Memory B cell (primary cell): ENCODE data around the gene SYNPO2L.
"Not testable (repeated sequence)": the region's sequence is repeated elsewhere in the genome, so short reads cannot be mapped to it uniquely, and the experiment has no call there.

ENCODE experiments used
- ATAC-seq: fragments of 150-1000 bp; cut with Tn5 transposase; 2 replicates; pipeline ENCODE4 v1.10.0; 2021; ENCODE audit warnings: low read depth, mild to moderate bottlenecking, moderate library complexity
- DNase-seq, 2 donors: peaks; one replicate each; pipeline ENCODE4 v3.0.0; 2022; ENCODE audit warnings: low spot score in 2 of 2
- H3K27ac Mint-ChIP-seq: one replicate; pipeline ENCODE4 v1.8.0; 2022; ENCODE audit warnings: mild to moderate bottlenecking, moderate library complexity, mixed read lengths
- H3K27me3 Mint-ChIP-seq: one replicate; pipeline ENCODE4 v1.8.0; 2022; ENCODE audit warnings: mixed read lengths
- H3K36me3 Mint-ChIP-seq: one replicate; pipeline ENCODE4 v1.8.0; 2022; ENCODE audit warnings: mild to moderate bottlenecking, mixed read lengths
- H3K4me1 Mint-ChIP-seq: one replicate; pipeline ENCODE4 v1.8.0; 2022; ENCODE audit warnings: mixed read lengths
- H3K4me3 Mint-ChIP-seq: one replicate; pipeline ENCODE4 v1.8.0; 2022; ENCODE audit warnings: mild to moderate bottlenecking, moderate library complexity, mixed read lengths
- H3K9me3 Mint-ChIP-seq: one replicate; pipeline ENCODE4 v1.8.0; 2022; ENCODE audit warnings: mixed read lengths

SYNPO2L gene

GRCh38 chr10:73663621-73664020, 7.8 kb upstream of the SYNPO2L start:
- not testable (repeated sequence) for H3K27me3 Mint-ChIP-seq, H3K36me3 Mint-ChIP-seq, H3K4me1 Mint-ChIP-seq, H3K27ac Mint-ChIP-seq, H3K4me3 Mint-ChIP-seq, DNase-seq, ATAC-seq, H3K9me3 Mint-ChIP-seq

DNA sequence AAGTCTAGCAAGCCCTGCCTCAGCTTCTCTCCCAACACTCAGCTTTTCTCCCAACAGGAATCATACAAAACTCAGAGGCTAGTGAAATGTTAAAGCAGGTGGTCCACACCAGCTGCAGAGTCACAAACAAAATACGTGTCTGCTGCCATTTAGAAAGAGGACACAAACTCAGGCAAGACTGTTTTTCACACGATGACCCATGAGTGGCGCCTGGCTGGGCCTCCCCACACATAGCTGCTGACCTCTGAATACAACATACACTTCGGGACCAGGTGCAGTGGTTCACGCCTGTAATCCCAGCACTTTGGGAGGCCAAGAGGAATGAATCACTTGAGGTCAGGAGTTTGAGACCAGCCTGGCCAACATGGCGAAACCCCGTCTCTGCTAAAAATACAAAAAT, 6.9 kb upstream of the SYNPO2L start:
- not testable (repeated sequence) for DNase-seq, ATAC-seq, H3K4me3 Mint-ChIP-seq, H3K4me1 Mint-ChIP-seq, H3K27ac Mint-ChIP-seq, H3K36me3 Mint-ChIP-seq, H3K27me3 Mint-ChIP-seq, H3K9me3 Mint-ChIP-seq

- Mint-ChIP-seq H3K27me3 (peaks cover 10% of the 10 kb centered on the region), H3K4me1 (peaks cover 4% of the 10 kb centered on the region), H3K4me3 (no peak overlapping the region), H3K36me3 (no peaks in the 10 kb centered on the region), H3K9me3 (no peaks in the 10 kb centered on the region), H3K27ac (no peak overlapping the region)
- ATAC-seq (no peak), DNase-seq (no peak)
These were observed 406 bp downstream of the SYNPO2L start for GRCh38 chr10:73655257-73655989.

- ATAC-seq (no peak), DNase-seq (no peak)
- no peak overlapping the region for H3K4me3 Mint-ChIP-seq
- H3K36me3 Mint-ChIP-seq, result no peaks in the 10 kb centered on the region
- H3K27me3 Mint-ChIP-seq, result peaks cover 10% of the 10 kb centered on the region
- H3K4me1 Mint-ChIP-seq, result peaks cover 8% of the 10 kb centered on the region
- H3K9me3 Mint-ChIP-seq, result no peaks in the 10 kb centered on the region
- H3K27ac Mint-ChIP-seq, result no peak overlapping the region
These were observed 2.1 kb downstream of the SYNPO2L start for GRCh38 chr10:73653701-73654100.

DNA sequence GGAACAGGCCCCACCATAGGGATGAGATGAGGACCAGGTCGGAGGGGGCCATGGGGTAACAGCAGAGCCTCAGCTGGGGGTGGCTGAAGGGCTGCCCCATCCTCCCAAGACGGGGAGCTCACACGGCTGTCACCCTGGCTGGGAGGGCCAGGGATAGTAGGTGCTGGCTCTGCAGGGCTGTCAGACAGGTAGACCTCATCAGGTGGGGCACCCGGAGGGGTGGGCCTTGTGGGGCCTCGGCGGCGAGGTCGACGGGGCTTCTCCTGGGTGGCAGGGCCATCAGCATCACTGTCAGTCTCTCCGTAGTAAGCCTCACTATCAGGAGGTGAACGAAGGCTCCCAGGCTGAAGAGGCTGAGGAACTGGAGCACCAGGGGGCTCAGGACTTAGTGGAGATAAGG, 2.6 kb downstream of the SYNPO2L start:
- ATAC-seq, result no peak
- no peak for DNase-seq
- no peak overlapping the region for H3K4me3 Mint-ChIP-seq
- H3K4me1 Mint-ChIP-seq, result peaks cover 8% of the 10 kb centered on the region
- H3K27me3 Mint-ChIP-seq, result peaks cover 10% of the 10 kb centered on the region
- H3K36me3 Mint-ChIP-seq, result no peaks in the 10 kb centered on the region
- H3K27ac Mint-ChIP-seq, result no peak overlapping the region
- H3K9me3 Mint-ChIP-seq, result no peaks in the 10 kb centered on the region

- H3K27ac Mint-ChIP-seq, result no peak overlapping the region
- H3K36me3 Mint-ChIP-seq, result no peaks in the 10 kb centered on the region
- DNase-seq (no peak), ATAC-seq (peak; percentile 50)
- peaks cover 13% of the 10 kb centered on the region for H3K27me3 Mint-ChIP-seq
- H3K4me1 Mint-ChIP-seq, result peaks cover 10% of the 10 kb centered on the region
- H3K9me3 Mint-ChIP-seq, result no peaks in the 10 kb centered on the region
- no peak overlapping the region for H3K4me3 Mint-ChIP-seq
These were observed 5.1 kb downstream of the SYNPO2L start for GRCh38 chr10:73650537-73651331.

DNA sequence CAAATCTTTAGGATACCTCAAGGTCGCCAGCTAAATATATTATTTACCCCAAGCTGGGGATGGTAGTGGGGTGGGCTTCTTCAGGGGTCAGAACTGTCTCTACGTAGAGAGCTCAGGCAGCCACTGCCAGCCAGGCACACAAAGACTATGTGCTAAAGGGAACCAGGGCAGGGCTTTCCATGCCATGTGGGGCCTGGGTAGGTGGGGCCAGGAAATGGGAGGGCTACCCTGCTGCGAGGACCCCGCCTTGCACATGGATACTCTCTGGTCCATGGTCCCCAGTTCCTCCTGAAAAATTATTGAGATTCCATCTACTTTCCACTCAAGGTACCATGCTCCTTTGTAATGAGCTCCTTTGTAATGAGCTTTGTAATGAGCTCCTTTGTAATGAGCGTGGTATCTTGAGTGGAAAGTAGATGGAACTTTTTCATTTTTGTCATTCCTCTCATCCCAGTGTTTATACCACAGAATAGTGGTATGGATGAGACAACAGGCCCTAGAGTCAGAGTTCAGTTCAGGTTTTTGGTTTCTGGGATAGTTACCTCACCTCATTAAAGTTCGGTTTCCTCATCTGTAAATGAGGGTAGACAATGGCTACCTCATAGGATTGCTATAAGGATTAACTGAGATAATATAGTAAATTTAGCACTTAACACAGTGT, 5.8 kb downstream of the SYNPO2L start:
- H3K27me3 Mint-ChIP-seq, result peaks cover 13% of the 10 kb centered on the region
- peaks cover 10% of the 10 kb centered on the region for H3K4me1 Mint-ChIP-seq
- no peaks in the 10 kb centered on the region for H3K36me3 Mint-ChIP-seq
- no peak overlapping the region for H3K4me3 Mint-ChIP-seq
- H3K27ac Mint-ChIP-seq, result no peak overlapping the region
- ATAC-seq, result no peak
- H3K9me3 Mint-ChIP-seq, result no peaks in the 10 kb centered on the region
- no peak for DNase-seq

DNA sequence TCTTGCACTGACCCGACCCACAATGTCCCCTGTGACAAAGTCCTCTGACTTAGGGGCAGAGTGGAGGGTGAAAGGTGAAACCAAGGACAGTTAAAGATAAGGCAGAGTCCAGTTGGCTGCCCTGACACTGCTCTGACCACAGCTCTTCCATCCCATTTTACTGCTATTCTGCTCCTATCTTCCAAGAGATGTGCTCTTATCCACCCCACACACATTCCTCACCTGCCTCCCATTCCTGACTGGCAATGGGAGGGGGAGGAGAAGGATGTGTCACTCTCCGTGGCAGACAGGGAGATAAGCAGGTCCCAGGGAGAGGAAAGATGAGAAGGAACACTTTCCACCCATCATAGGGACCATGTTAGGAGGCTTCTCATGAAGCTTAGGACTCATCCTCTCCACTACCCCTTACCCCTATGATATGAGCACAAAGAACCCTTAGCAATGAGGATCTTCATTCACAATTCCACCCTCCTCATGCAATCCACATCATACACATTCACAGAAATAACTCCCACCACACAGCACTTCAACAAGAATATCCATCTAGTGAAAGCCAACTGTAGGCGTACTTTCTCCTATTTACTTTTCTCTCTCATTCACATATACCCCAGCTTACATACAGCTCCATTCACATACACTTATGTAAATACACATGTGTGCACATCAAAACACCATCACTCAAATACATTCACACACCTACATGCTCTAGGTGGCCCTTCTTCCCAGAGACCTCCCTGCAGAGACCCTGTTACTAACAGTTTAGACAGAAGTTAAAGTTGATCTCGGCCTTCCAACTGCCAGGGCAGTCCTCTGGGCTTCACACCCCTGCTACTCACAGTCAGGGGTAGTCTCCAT, 6.6 kb downstream of the SYNPO2L start:
- Mint-ChIP-seq H3K4me3 (peak overlapping the region; percentile 38), H3K4me1 (peaks cover 11% of the 10 kb centered on the region), H3K27me3 (peaks cover 13% of the 10 kb centered on the region), H3K27ac (no peak overlapping the region), H3K9me3 (no peaks in the 10 kb centered on the region), H3K36me3 (no peaks in the 10 kb centered on the region)
- no peak for ATAC-seq
- DNase-seq, result no peak

DNA sequence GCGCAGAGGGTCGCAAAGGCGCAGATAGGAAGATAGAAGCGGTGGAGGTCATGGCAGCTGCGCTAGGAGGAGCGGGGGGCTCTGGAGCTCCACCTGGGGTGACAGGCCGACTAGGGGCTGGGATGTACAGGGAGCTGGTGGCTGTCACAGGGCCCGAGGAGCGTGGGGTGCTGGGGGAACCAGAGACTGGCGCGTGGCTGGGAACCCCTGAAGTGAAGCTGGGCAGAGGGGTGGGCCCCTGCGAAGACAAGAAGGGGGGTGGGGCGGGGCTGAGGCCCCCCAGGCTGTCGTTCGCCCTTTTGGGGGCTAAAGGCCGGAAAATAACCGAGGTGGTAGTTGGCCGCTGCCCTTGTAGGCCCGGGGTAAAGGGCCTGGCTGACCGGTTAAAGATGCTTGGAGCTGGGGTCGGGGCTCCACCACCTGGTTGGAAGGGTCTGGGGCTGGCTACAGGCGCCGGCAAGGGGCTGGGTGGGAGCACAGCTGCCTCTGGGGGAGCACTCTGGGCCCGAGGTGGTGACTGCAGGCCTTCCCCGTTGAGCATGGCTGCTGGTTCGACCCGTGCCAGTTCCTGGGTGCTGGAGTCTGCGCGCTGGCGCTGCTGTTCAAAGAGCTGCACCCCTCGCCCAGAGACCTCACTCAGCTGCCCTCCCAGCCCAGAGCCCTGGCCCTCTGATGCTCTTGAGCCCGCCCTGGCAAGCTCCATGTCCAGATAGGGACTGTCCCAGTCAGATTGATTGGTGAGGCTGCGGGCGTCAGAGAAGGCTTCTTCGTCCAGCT, 7.8 kb downstream of the SYNPO2L start:
- DNase-seq (no peak), ATAC-seq (peak; percentile 9)
- H3K27ac Mint-ChIP-seq, result peak overlapping the region; percentile 63
- no peaks in the 10 kb centered on the region for H3K9me3 Mint-ChIP-seq
- peaks cover 7% of the 10 kb centered on the region for H3K27me3 Mint-ChIP-seq
- peak overlapping the region; percentile 71 for H3K4me3 Mint-ChIP-seq
- no peaks in the 10 kb centered on the region for H3K36me3 Mint-ChIP-seq
- peaks cover 15% of the 10 kb centered on the region for H3K4me1 Mint-ChIP-seq

DNA sequence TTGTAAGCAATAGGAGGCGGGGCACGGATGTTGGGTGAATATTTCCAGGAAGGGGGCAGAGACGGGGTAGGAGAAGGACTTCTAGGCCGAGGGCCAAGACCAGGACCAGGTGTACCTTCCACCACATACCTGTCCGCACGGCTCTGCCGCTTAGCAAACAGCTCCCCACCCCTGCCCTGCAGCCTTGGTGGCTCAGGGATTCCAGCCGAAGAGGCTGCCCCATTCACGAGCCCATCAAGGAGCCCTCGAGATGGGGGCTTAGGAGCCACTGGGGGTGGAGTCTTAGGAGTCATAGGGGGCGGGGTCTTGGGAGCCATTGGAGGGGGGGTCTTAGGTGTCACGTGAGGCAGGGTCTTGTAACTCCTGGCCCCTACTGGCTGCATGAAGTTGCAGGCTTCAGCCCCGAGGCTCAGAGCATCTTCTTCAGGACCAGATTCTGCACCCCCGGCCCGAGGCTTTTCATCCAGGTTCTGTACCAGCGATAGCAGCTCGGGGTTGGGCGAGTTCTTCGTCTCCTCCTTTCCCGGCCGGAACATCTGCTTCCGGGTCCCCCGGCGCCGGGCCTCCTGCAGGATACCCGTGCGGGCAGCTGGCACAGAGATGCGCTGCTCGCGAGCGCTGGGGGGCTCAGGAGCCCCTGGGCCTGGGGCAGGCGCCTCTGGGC, 8.5 kb downstream of the SYNPO2L start:
- peak; percentile 4 for ATAC-seq
- H3K36me3 Mint-ChIP-seq, result no peaks in the 10 kb centered on the region
- peak overlapping the region; percentile 63 for H3K27ac Mint-ChIP-seq
- peaks cover 5% of the 10 kb centered on the region for H3K27me3 Mint-ChIP-seq
- DNase-seq, result peak in 1 of 2 donors; percentile 38
- H3K4me1 Mint-ChIP-seq, result peaks cover 15% of the 10 kb centered on the region
- H3K4me3 Mint-ChIP-seq, result peak overlapping the region; percentile 71
- no peaks in the 10 kb centered on the region for H3K9me3 Mint-ChIP-seq

DNA sequence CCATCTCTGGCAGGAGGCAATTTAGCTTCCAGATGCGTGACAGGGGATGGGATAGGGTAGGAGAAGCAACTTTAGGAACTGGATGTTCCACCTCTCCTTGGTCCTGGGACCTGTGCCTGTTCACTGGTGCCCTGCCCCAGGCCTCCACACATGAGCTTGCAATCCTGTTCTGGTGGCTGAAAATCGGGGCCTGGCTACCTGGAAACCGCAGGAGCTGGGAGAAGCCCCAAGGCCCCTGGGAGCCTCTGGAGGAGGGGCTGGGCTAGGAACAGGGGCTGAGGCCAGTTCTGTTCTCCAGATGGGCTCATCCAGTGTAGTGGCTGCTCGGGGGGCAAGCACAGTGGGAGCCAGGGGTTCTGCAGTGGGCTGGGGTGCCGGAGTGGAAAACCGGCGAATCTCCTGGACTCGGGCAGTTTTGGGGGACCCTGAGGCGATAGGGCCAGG, 9.2 kb downstream of the SYNPO2L start:
- H3K27ac Mint-ChIP-seq, result no peak overlapping the region
- ATAC-seq, result no peak
- no peak for DNase-seq
- H3K4me1 Mint-ChIP-seq, result peaks cover 15% of the 10 kb centered on the region
- peaks cover 6% of the 10 kb centered on the region for H3K27me3 Mint-ChIP-seq
- H3K9me3 Mint-ChIP-seq, result no peaks in the 10 kb centered on the region
- H3K4me3 Mint-ChIP-seq, result peak overlapping the region; percentile 71
- H3K36me3 Mint-ChIP-seq, result no peaks in the 10 kb centered on the region

DNA sequence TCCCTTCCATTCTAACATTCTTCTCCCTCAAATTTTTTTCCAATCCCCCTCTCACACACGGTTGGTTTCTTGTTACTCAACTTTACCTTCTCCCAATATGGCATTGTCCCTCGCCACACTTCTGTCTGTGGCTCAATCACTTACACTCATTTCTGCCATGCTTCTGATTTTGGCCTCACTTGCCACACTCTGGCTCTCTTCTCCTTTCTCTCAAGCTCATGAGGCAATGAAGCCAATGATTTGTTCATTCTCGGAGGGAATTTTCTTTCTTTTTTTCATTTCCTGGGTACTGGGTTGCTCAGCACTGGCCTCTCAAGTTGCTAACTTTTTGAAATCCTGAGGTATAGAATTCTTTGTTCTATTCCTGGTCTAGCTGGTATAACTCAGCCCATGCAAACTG, 10.6 kb downstream of the SYNPO2L start:
- DNase-seq (no peak), ATAC-seq (no peak)
- H3K9me3 Mint-ChIP-seq, result no peaks in the 10 kb centered on the region
- H3K27ac Mint-ChIP-seq, result no peak overlapping the region
- H3K27me3 Mint-ChIP-seq, result peaks cover 4% of the 10 kb centered on the region
- peaks cover 11% of the 10 kb centered on the region for H3K4me1 Mint-ChIP-seq
- no peak overlapping the region for H3K4me3 Mint-ChIP-seq
- no peaks in the 10 kb centered on the region for H3K36me3 Mint-ChIP-seq
